ENCODE results near the gene SNCG.
"Not testable (repeated sequence)": the region's sequence is repeated elsewhere in the genome, so short reads cannot be mapped to it uniquely, and the experiment has no call there.

- not testable (repeated sequence) for TF ChIP-seq CTCF, POLR2A, POLR2AphosphoS5, EP300 (IDR thresholded peaks at IDR 0.05)
Measured at GRCh38 chr10:87007124-87007523, 48.7 kb downstream of the SNCG start.
